HG03460 (cell line): ENCODE results near the gene PFKL.
"Not testable (repeated sequence)": the region's sequence is repeated elsewhere in the genome, so short reads cannot be mapped to it uniquely, and the experiment has no call there.

Source experiments
- ATAC-seq: cut with Tn5 transposase; IDR thresholded peaks from one replicate; pipeline ENCODE4 v1.9.1; 2021; ENCODE audit not compliant: unreplicated experiment

PFKL gene

DNA sequence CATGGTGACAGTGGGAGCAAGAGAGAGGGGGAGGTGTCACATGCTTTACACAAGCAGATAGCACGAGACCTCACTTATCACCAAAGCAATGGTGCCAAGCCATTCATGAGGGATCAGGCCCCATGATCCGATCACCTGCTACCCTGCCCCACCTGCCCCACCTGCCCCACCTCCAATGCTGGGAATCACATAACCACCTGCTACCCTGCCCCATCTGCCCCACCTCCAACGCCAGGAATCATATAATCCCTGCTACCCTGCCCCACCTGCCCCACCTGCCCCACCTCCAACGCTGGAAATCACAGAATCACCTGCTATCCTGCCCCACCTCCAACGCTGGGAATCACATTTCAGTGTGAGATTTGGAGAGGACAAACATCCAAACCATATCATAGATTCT is 24.8 kb upstream of the PFKL start:
- no peak for ATAC-seq

GRCh38 chr21:44279354-44280260 is 20.2 kb upstream of the PFKL start:
- ATAC-seq = no peak

DNA sequence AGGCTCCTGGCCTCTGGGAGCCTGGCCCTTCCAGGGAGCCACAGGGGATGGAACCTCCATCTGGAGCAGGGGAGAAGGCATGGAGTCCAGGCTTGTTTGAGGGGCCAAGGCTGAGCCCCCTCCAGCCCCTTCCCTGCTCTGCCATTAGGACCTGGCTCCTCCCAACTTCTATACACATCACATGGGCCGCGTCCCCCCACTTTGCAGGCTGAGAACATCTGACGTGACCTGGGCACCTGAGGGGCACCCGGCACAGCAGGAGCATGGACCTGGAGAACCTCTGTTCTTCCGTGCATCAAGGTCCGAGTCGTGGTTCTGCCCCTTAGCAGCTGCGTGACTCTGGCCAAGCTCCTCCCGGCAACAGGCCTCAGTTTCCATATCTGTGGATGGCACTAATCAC is 18.1 kb upstream of the PFKL start:
- ATAC-seq = no peak

DNA sequence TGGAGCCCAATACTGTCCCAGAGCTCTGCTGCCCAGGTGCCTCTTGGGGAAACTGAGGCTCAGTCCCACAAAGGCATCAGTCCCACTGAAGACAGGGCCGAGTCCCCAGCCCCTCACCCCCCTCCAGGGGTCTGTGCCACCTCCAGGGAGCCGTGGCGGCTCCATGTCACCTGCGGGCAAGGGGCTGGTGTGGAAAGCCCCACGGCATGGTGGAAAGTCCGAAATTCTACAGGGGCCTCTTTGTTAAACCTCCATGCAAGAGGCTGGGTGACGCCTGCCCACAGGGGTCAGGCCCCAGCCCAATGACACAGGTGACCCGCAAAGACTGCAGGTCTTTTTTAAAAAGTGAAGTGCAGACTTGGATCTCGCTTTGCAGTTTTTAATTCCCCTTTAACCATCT is 17.5 kb upstream of the PFKL start:
- no peak for ATAC-seq

GRCh38 chr21:44283211-44283785 is 16.6 kb upstream of the PFKL start:
- ATAC-seq = not testable (repeated sequence)

- no peak for ATAC-seq
Measured at GRCh38 chr21:44283948-44284347, 15.9 kb upstream of the PFKL start.

DNA sequence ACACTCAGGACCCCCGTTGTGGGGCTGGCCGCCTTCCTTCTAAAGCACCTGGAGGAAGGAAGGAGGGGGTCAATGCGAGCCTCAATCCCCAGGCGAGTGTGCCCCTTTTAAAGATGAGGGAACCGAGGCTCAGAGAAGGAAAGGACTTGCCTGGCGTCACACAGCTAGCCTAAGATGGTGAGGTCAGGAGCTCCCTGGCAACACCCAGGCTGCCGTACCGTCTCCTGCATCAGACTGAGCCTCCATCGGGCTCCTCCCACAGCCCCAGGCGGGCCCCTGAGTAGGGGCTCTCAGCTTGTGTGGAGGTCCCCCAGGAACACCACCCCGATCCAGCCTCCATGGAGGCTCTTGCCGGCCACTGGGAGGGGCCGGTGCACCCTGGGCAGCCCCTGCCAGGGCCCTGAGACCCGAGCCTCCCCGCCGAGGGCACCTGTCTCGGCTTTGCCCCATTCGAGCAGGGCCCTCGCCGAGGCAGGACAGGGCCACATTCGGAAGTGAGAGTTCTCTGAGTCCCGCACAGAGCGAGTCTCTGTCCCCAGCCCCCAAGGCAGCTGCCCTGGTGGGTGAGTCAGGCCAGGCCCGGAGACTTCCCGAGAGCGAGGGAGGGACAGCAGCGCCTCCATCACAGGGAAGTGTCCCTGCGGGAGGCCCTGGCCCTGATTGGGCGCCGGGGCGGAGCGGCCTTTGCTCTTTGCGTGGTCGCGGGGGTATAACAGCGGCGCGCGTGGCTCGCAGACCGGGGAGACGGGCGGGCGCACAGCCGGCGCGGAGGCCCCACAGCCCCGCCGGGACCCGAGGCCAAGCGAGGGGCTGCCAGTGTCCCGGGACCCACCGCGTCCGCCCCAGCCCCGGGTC is 14.5 kb upstream of the PFKL start, which contains the start of gene AIRE:
Gene AIRE (plus strand): TSS at position 739 of the 855 bp plus-strand sequence. CDS start 131 bp downstream, outside the sequence.
- ATAC-seq = no peak

GRCh38 chr21:44286086-44286715 is 13.7 kb upstream of the PFKL start:
- ATAC-seq = no peak

- no peak for ATAC-seq
Measured at GRCh38 chr21:44286716-44287632, 12.9 kb upstream of the PFKL start.

- ATAC-seq = no peak
Measured at GRCh38 chr21:44288251-44289110, 11.4 kb upstream of the PFKL start.

DNA sequence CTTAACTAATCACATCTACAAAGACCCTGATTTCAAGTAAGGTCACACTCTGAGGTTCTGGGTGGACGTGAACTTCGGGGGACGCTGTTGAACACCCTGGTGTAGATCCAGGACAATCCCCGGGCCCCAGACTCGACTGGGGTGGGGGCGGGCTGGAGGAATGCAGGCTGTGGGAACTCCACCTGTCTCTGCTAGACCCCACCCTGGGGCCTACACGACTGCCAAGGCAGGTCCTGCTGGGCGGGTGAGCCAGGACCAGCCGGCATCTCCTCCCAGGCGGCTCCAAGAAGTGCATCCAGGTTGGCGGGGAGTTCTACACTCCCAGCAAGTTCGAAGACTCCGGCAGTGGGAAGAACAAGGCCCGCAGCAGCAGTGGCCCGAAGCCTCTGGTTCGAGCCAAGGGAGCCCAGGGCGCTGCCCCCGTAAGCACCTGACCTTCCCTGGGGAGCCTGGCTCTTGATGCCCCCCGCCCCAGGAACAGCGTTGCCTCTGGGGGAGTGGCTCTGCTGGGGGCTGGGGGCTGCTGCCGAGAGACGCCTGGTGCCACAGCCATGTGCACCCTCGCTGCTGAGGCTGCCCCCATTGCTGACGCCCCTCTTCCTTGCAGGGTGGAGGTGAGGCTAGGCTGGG is 10.4 kb upstream of the PFKL start:
- no peak for ATAC-seq

DNA sequence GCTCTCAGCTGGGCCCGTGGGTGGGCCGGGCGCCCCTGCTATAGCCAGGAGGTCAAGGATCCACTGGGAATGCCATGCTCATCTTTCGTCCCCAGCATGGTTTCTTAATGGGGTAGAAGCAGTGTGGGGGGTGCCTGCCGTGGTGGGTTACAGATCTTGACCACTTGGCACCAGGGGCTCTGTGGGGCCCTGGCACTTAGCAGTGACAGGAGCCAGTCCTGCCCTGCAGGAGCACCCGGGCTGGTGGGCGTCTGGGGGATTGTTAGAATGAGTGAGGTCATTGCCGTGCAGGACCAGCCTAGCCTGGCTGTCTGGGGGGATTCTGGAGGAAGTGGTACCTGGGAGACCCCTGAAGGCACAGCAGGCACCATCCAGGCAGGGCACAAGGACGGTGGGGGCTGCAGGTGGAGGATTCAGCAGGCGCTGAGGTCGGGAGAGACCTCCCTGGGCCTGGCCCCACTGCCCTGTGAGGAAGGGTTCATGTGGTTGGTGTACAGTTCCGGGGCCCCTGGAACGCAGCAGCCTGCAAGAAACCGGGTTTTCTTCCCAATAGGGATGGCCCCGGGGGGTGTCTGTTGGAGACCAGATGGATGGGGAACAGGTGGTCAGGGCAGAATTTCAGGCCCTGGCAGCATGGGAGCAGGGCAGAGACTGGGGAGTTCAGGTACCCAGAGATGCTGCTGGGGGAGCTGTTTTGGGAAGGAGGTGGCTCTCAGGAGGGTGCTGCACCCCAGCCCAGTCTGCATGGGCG is 9.4 kb upstream of the PFKL start:
- ATAC-seq = no peak

- no peak for ATAC-seq
Measured at GRCh38 chr21:44291078-44291935, 8.5 kb upstream of the PFKL start.

- no peak for ATAC-seq
Measured at GRCh38 chr21:44291936-44292811, 7.7 kb upstream of the PFKL start.

- no peak for ATAC-seq
Measured at GRCh38 chr21:44292812-44293195, 7.0 kb upstream of the PFKL start.
